CD4-positive, alpha-beta T cell treated with Interleukin-12 subunit alpha and Interleukin-12 subunit beta, for 1 hour (primary cell): Measurements from ENCODE around the gene CRYBB2.
"Not testable (repeated sequence)": the region's sequence is repeated elsewhere in the genome, so short reads cannot be mapped to it uniquely, and the experiment has no call there.

Experiments
- DNase-seq: peaks from one replicate; pipeline ENCODE4 v3.0.0-alpha.2; 2020

CRYBB2 gene

GRCh38 chr22:25199731-25200520, 19.5 kb upstream of the CRYBB2 start, which contains the start of gene CRYBB3:
Gene CRYBB3, plus strand, starts transcription at chr22:25199858. Its CDS starts 1,539 bp downstream, at chr22:25201397.
- no peak for DNase-seq

GRCh38 chr22:25200967-25201366, 18.5 kb upstream of the CRYBB2 start:
- DNase-seq, result no peak

- DNase-seq, result no peak
Measured at GRCh38 chr22:25201557-25202273, 17.7 kb upstream of the CRYBB2 start.

GRCh38 chr22:25202290-25202921, 17.0 kb upstream of the CRYBB2 start:
- DNase-seq, result peak; percentile 38

- DNase-seq, result no peak
Measured at GRCh38 chr22:25203082-25203481, 16.4 kb upstream of the CRYBB2 start.

GRCh38 chr22:25204547-25204946, 14.9 kb upstream of the CRYBB2 start:
- DNase-seq, result not testable (repeated sequence)

GRCh38 chr22:25205847-25206246, 13.6 kb upstream of the CRYBB2 start:
- DNase-seq, result no peak

GRCh38 chr22:25206998-25207397, 12.4 kb upstream of the CRYBB2 start:
- DNase-seq, result no peak

- DNase-seq, result no peak
Measured at GRCh38 chr22:25207553-25208157, 11.8 kb upstream of the CRYBB2 start.

- DNase-seq, result no peak
Measured at GRCh38 chr22:25208328-25208727, 11.1 kb upstream of the CRYBB2 start.

- no peak for DNase-seq
Measured at GRCh38 chr22:25208743-25209505, 10.5 kb upstream of the CRYBB2 start.

GRCh38 chr22:25210793-25211192, 8.6 kb upstream of the CRYBB2 start:
- DNase-seq, result no peak

- no peak for DNase-seq
Measured at GRCh38 chr22:25212337-25212736, 7.1 kb upstream of the CRYBB2 start.

GRCh38 chr22:25213221-25213620, 6.2 kb upstream of the CRYBB2 start:
- no peak for DNase-seq

- no peak for DNase-seq
Measured at GRCh38 chr22:25216230-25216629, 3.2 kb upstream of the CRYBB2 start.

GRCh38 chr22:25219948-25220442, 556 bp downstream of the CRYBB2 start:
- no peak for DNase-seq

- DNase-seq, result no peak
Measured at GRCh38 chr22:25221790-25222189, 2.4 kb downstream of the CRYBB2 start.

- no peak for DNase-seq
Measured at GRCh38 chr22:25223269-25223850, 3.9 kb downstream of the CRYBB2 start.

GRCh38 chr22:25228822-25229221, 9.4 kb downstream of the CRYBB2 start:
- DNase-seq, result no peak

GRCh38 chr22:25230760-25231159, 11.3 kb downstream of the CRYBB2 start:
- DNase-seq, result not testable (repeated sequence)

GRCh38 chr22:25232301-25232700, 12.9 kb downstream of the CRYBB2 start:
- DNase-seq, result no peak

GRCh38 chr22:25233706-25234105, 14.3 kb downstream of the CRYBB2 start:
- not testable (repeated sequence) for DNase-seq
